Heart left ventricle (tissue), 16 donors: Measurements from ENCODE around the gene ZNF878. TPM values are rescaled to one million over a fixed set of nuclear protein-coding genes. Genes with fewer than 3 reads are reported as not detected.
A peak's percentile ranks its signal among the peaks of the same experiment; 100 is the strongest.

Experiments
- ATAC-seq, 4 donors: fragments of 200-7000 bp; cut with Tn5 transposase; one replicate each; pipeline ENCODE4 v1.9.1; 2020 to 2022; ENCODE audit warnings: moderate library complexity in 4 of 4, mild to moderate bottlenecking in 3 of 4, moderate number of reproducible peaks in 1 of 4
- DNase-seq, 5 donors: peaks; one replicate each; pipeline ENCODE4 v3.0.0-alpha.2; 2020
- H3K27ac ChIP-seq, 12 donors: fragments of 200-600 bp; sonication (generic) in 4 of 12; one replicate each; pipeline versions ENCODE4 v1.5.0 to v1.8.0; 2016 to 2022; ENCODE audit warnings: mild to moderate bottlenecking in 2 of 12
- H3K27me3 ChIP-seq, 9 donors: fragments of 200-600 bp; sonication (generic) in 2 of 9; one replicate each; pipeline versions ENCODE4 v1.5.1 to v1.8.0; 2016 to 2022; ENCODE audit warnings: mild to moderate bottlenecking in 3 of 9
- H3K36me3 ChIP-seq, 9 donors: fragments of 200-600 bp; sonication (generic) in 2 of 9; one replicate each; pipeline versions ENCODE4 v1.5.0 to v1.8.0; 2018 to 2022; ENCODE audit warnings: mild to moderate bottlenecking in 2 of 9
- H3K4me1 ChIP-seq, 12 donors: fragments of 200-600 bp; sonication (generic) in 4 of 12; one replicate each; pipeline versions ENCODE4 v1.5.0 to v1.8.0; 2016 to 2022; ENCODE audit warnings: mild to moderate bottlenecking in 3 of 12
- H3K4me3 ChIP-seq, 12 donors: fragments of 200-600 bp; sonication (generic) in 4 of 12; one replicate each; pipeline versions ENCODE4 v1.5.0 to v1.8.0; 2017 to 2022; ENCODE audit warnings: mild to moderate bottlenecking in 9 of 12, moderate library complexity in 4 of 12
- H3K9me3 ChIP-seq, 12 donors: fragments of 200-600 bp; sonication (generic) in 4 of 12; one replicate each; pipeline versions ENCODE4 v1.5.0 to v1.8.0; 2016 to 2022; ENCODE audit warnings: mild to moderate bottlenecking in 1 of 12
- POLR2A ChIP-seq, 2 donors: fragments of 450-650 bp; IDR thresholded peaks; one replicate each; pipeline ENCODE4 v1.6.1; 2017; ENCODE audit warnings: antibody characterized with exemption in 2 of 2, mild to moderate bottlenecking in 2 of 2, moderate library complexity in 2 of 2
- WGBS, 4 donors: extraction: QIAGEN DNeasy Blood & Tissue Kit in 2 of 4; methylation state at CpG; one replicate each; pipeline versions ENCODE4 v1.1.5 to v1.1.7; 2013 to 2018; 5-methylcytosine and 5-hydroxymethylcytosine counted together
- intact Hi-C, 10 donors: fragments of 100-400 bp; cut with DNase I; formaldehyde crosslinking; loops; one replicate each; pipeline versions ENCODE4 v1.11.1 to v1.14.2; 2022
- polyA plus RNA-seq, 2 donors: library from polyadenylated mRNA; stranded (reverse); fragments of 200-250 nt; gene quantifications; one replicate each; pipeline ENCODE4 v1.2.3, GENCODE V29; 2013
- total RNA-seq, 9 donors: library from RNA; depleted of rRNA in 2 of 9; stranded (reverse); fragments of >200 nt in 2 of 9; fragmentation: NEBNext Ultra II Directional in 3 of 9; extraction: Animal tissue kit (Norgen Biotek cat#: 25700) in 3 of 9; gene quantifications; one replicate each; pipeline versions ENCODE4 v1.1.0 to v1.2.4, GENCODE V29; 2016 to 2023
- TF ChIP-seq, protein P1 (sequence below), 12 donors: fragments of 200-600 bp; sonication (generic) in 4 of 12; IDR thresholded peaks; one replicate each; pipeline versions ENCODE4 v1.5.0 to v1.8.0; 2018 to 2022; ENCODE audit warnings: antibody characterized with exemption in 12 of 12, mild to moderate bottlenecking in 5 of 12
- donor health status: ischemic (EF 13 %, LVEDD 7.1; RV severe dilation, severe dysfunction).
- donor health status: healthy with polysubstance abuse.
- donor health status: DM: no; HTN: yes; CAD: no.
- donor health status: DM: no; HTN: no; CAD: no.
- donor health status: ischemic (EF 25% LVEDD 6.9; RV normal size, moderate dysfunction).
- donor health status: ischemic (EF 25% LVEDD 5.7; RV mildly dilated, moderate dysfunction).
- donor health status: healthy.
- donor health status: DM: yes; HTN: yes; CAD: no.
- donor health status: ischemic (EF 35%, LVEDD 5.7; RV mildly dilated, moderate dysfunction).
- donor health status: nonischemic (EF 11% LVEDD 7.7; RV severe dilation, severe dysfunction).
- donor health status: DM: yes; HTN: yes; CAD: no.
- donor health status: PGD.
- donor health status: ischemic (EF 29% LVEDD 5.4; RV normal size, mild dysfunction).
- donor health status: nonischemic (EF 23%, LVEDD 6.1; RV moderate dilation, normal function).

The ZNF878 gene
- total and polyA plus RNA-seq, 11 donors: 0.11 to 0.24 (median 0.21) TPM; not detected in 5

DNA sequence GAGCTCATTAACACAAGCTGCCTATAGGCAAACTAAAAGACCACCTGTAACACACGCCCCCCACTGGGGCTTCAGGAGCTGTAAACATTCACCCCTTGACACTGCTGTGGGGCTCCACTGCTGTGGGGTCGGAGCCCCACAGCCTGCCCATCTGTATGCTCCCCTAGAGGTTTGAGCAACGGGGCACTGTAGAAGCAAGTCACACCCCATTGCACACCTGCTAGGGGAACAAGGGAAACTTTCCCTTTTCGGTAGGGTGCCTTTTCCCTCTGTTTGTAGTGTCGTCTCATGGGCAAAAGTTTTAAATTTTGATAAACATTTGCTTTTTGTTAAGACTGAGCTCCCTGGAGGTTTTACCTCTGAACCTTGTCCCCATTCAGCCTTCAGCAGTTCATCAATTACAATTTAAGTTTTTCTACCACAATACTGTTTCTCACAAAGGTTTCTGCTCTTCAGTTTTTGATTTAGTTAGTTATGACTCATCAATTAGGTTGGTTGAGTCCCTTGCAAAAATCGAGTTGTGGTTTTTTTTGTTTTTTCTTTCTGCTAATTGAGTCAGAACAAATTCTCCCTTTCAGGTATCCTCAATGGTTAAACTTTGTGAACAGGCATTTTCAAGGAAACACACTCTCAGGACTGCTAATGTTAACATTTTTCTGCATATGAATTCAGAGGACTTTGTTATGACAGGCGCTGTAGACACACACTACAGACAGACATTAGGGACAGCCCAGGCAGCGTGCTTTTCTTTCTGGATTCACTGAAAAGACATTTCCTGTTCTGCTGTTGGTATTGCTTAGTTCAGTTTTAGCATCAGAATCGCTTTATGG is 52.4 kb downstream of the ZNF878 start:
- ATAC-seq (no peak), DNase-seq (no peak)
- peaks cover 0 to 21% (median 4%) of the 10 kb centered on the region in 9 donors for H3K36me3 ChIP-seq
- H3K27ac ChIP-seq: no peak overlapping the region
- H3K4me3 ChIP-seq: no peak overlapping the region
- intact Hi-C loops: no loop called here
- H3K9me3 ChIP-seq: peaks cover 0 to 4% (median 0%) of the 10 kb centered on the region in 12 donors
- no peak for TF ChIP-seq POLR2A (IDR thresholded peaks at IDR 0.05)
- TF ChIP-seq, protein P1, sequence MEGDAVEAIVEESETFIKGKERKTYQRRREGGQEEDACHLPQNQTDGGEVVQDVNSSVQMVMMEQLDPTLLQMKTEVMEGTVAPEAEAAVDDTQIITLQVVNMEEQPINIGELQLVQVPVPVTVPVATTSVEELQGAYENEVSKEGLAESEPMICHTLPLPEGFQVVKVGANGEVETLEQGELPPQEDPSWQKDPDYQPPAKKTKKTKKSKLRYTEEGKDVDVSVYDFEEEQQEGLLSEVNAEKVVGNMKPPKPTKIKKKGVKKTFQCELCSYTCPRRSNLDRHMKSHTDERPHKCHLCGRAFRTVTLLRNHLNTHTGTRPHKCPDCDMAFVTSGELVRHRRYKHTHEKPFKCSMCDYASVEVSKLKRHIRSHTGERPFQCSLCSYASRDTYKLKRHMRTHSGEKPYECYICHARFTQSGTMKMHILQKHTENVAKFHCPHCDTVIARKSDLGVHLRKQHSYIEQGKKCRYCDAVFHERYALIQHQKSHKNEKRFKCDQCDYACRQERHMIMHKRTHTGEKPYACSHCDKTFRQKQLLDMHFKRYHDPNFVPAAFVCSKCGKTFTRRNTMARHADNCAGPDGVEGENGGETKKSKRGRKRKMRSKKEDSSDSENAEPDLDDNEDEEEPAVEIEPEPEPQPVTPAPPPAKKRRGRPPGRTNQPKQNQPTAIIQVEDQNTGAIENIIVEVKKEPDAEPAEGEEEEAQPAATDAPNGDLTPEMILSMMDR (IDR thresholded peaks at IDR 0.05): no peak
- no peaks in the 10 kb centered on the region for H3K27me3 ChIP-seq
- 81 to 86% (median 85%) methylated on average over 8 to 9 of the region's 9 CpGs for WGBS, 4 donors
- no peaks in the 10 kb centered on the region for H3K4me1 ChIP-seq

DNA sequence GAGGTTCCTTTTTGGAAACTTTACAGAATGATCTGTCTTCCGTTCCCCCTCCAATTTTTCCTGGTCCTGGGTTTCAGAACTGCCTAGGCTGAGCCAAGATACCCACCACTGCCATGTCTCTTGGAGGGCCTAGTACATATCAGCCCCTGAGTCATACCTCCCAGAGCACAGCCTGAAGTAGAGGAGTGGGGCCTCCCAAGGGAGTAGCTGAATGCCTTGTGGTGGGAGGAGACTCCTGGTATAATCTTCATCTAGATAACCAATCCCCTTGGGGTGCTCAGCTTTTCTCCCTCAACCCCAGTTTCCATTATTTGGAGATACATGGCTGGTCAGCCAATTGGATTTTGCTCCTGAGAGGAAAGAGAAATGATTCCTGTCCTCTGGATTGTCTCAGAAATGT is 57.6 kb downstream of the ZNF878 start:
- H3K4me3 ChIP-seq: no peak overlapping the region
- TF ChIP-seq POLR2A (IDR thresholded peaks at IDR 0.05): no peak
- TF ChIP-seq, protein P1 (IDR thresholded peaks at IDR 0.05): no peak
- no peak for DNase-seq
- no peak overlapping the region for H3K27ac ChIP-seq
- H3K4me1 ChIP-seq: peaks cover 0 to 6% (median 0%) of the 10 kb centered on the region in 12 donors
- peaks cover 0 to 4% (median 0%) of the 10 kb centered on the region in 12 donors for H3K9me3 ChIP-seq
- WGBS, 4 donors: 68 to 82% (median 76%) methylated on average over 1 of the region's 1 CpG
- H3K27me3 ChIP-seq: no peaks in the 10 kb centered on the region
- ATAC-seq: peak in 1 of 4 donors; percentile 34
- intact Hi-C loops: no loop called here
- peaks cover 0 to 3% (median 0%) of the 10 kb centered on the region in 9 donors for H3K36me3 ChIP-seq

Other genes with a start within 250 kb of the ZNF878 start
- gene ZNF440, start 238.7 kb downstream of the ZNF878 start, total RNA-seq: 1 to 10 TPM; 2.5 to 6.6 (median 5.2) TPM
- 1 to 10 TPM; 2.9 to 5.0 TPM for gene ZNF440, start 238.7 kb downstream of the ZNF878 start, polyA plus RNA-seq
- 1 to 10 TPM; 1.8 to 5.1 (median 4.6) TPM for gene ZNF439, start 204.2 kb downstream of the ZNF878 start, total RNA-seq
- gene ZNF439, start 204.2 kb downstream of the ZNF878 start, polyA plus RNA-seq: 1 to 10 TPM; 3.7 to 6.1 TPM
- gene ZNF69, start 165.2 kb downstream of the ZNF878 start, total RNA-seq: 1 to 10 TPM; 2.8 to 5.4 (median 4.2) TPM
- 1 to 10 TPM; 3.0 to 4.3 TPM for gene ZNF69, start 165.2 kb downstream of the ZNF878 start, polyA plus RNA-seq
- 1 to 10 TPM; 2.2 to 7.5 (median 4.1) TPM for gene ZNF700, start 127.9 kb downstream of the ZNF878 start, total RNA-seq
- gene ZNF700, start 127.9 kb downstream of the ZNF878 start, polyA plus RNA-seq: 1 to 10 TPM; 3.1 to 3.8 TPM
- gene ZNF763, start 87.9 kb downstream of the ZNF878 start, total RNA-seq: 1 to 10 TPM; 1.3 to 6.2 (median 5.0) TPM
- 1 to 10 TPM; 1.6 to 5.3 TPM for gene ZNF763, start 87.9 kb downstream of the ZNF878 start, polyA plus RNA-seq
- gene ZNF433, start 17.3 kb downstream of the ZNF878 start, total RNA-seq: 1 to 10 TPM; 2.2 to 5.5 (median 3.6) TPM
- gene ZNF433, start 17.3 kb downstream of the ZNF878 start, polyA plus RNA-seq: 1 to 10 TPM; 3.5 to 6.6 TPM
- 10 to 100 TPM in 7 of 9 donors, 1 to 10 TPM in 2; 7.5 to 24.3 (median 13.8) TPM for gene ZNF844, start 11.8 kb upstream of the ZNF878 start, total RNA-seq
- 1 to 10 TPM; 3.6 to 6.3 TPM for gene ZNF844, start 11.8 kb upstream of the ZNF878 start, polyA plus RNA-seq
- gene ZNF20, start 87.4 kb upstream of the ZNF878 start, total RNA-seq: 1 to 10 TPM in 5 of 9 donors, under 1 TPM in 1, not detected in 3; 0.63 to 2.7 (median 1.4) TPM
- gene ZNF20, start 87.4 kb upstream of the ZNF878 start, polyA plus RNA-seq: 1 to 10 TPM; 1.2 to 1.6 TPM
- gene ZNF625, start 103.8 kb upstream of the ZNF878 start, total RNA-seq: 1 to 10 TPM; 3.1 to 7.2 (median 4.5) TPM
- gene ZNF625, start 103.8 kb upstream of the ZNF878 start, polyA plus RNA-seq: 1 to 10 TPM in 1 of 2 donors, under 1 TPM in 1; 1.00 to 1.7 TPM
- 1 to 10 TPM; 2.7 to 7.5 (median 4.8) TPM for gene ZNF136, start 110.1 kb upstream of the ZNF878 start, total RNA-seq
- gene ZNF136, start 110.1 kb upstream of the ZNF878 start, polyA plus RNA-seq: 1 to 10 TPM; 2.9 to 3.1 TPM
- gene ZNF44, start 241.9 kb upstream of the ZNF878 start, total RNA-seq: 10 to 100 TPM in 3 of 9 donors, 1 to 10 TPM in 6; 4.3 to 13.7 (median 9.5) TPM
- gene ZNF44, start 241.9 kb upstream of the ZNF878 start, polyA plus RNA-seq: 1 to 10 TPM; 7.2 to 7.5 TPM